A673 (cell line): ENCODE measurements around the gene FKBP1C.

ENCODE experiments used
- EZH2 ChIP-seq: fragments of 200-600 bp; sonication (generic); IDR thresholded peaks from 2 replicates; pipeline ENCODE4 v1.6.1; 2017; ENCODE audit warnings: borderline replicate concordance, low read depth, mild to moderate bottlenecking, mixed read lengths, antibody characterized with exemption, low read length; ENCODE audit not compliant: poor library complexity, severe bottlenecking
- TF ChIP-seq, protein P1 (sequence below): fragments of 300-800, 200-600 bp; sonication (generic); conservative IDR thresholded peaks from 2 replicates; pipeline ENCODE4 v1.5.1; 2017; ENCODE audit warnings: low read depth, mild to moderate bottlenecking, antibody characterized with exemption, low read length, moderate library complexity, mixed read lengths

DNA sequence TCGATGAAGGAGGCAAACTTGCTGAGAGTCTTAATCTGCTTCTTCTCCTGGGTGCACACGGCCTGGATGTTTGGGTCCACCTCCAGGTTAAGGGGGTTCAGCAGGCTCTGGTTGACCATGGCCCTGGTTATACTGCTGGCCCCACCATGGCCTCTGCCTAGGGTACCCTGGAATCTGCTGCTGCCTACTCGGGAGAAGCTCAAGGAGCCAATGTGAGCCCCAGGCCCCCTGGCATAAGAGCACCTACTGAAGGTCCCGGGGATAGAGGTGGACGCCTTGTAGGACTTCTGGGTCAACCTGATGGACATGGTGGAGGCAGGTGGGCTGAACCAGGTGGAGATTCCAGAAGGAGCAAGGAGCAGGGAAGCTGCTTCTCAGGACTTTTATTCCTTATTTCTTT, 17.9 kb upstream of the FKBP1C start:
- TF ChIP-seq, protein P1, sequence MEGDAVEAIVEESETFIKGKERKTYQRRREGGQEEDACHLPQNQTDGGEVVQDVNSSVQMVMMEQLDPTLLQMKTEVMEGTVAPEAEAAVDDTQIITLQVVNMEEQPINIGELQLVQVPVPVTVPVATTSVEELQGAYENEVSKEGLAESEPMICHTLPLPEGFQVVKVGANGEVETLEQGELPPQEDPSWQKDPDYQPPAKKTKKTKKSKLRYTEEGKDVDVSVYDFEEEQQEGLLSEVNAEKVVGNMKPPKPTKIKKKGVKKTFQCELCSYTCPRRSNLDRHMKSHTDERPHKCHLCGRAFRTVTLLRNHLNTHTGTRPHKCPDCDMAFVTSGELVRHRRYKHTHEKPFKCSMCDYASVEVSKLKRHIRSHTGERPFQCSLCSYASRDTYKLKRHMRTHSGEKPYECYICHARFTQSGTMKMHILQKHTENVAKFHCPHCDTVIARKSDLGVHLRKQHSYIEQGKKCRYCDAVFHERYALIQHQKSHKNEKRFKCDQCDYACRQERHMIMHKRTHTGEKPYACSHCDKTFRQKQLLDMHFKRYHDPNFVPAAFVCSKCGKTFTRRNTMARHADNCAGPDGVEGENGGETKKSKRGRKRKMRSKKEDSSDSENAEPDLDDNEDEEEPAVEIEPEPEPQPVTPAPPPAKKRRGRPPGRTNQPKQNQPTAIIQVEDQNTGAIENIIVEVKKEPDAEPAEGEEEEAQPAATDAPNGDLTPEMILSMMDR, result no peak
- no peak for TF ChIP-seq EZH2
